HUDEP-2 (cell line): ENCODE data around the gene ADAMTSL2.

Experiments used
- DNase-seq, 76 experiments: peaks; one replicate each; lab custom pipeline; 2025; ENCODE audit not compliant: unreplicated experiment in 76 of 76; lab: John Stamatoyannopoulos, UW

The ADAMTSL2 gene

GRCh38 chr9:133499132-133499891 is 35.2 kb upstream of the ADAMTSL2 start:
- no peak for DNase-seq

GRCh38 chr9:133499892-133500270 is 34.6 kb upstream of the ADAMTSL2 start:
- no peak for DNase-seq

- DNase-seq = no peak
Measured at GRCh38 chr9:133502112-133502511, 32.4 kb upstream of the ADAMTSL2 start.

- DNase-seq = no peak
Measured at GRCh38 chr9:133505186-133505830, 29.2 kb upstream of the ADAMTSL2 start.

GRCh38 chr9:133505901-133506652 is 28.4 kb upstream of the ADAMTSL2 start:
- peak in 47 of 76 experiments; percentile 3 to 71 (median 42) for DNase-seq

GRCh38 chr9:133506653-133507038 is 27.9 kb upstream of the ADAMTSL2 start:
- peak in 1 of 76 experiments; percentile 19 for DNase-seq

GRCh38 chr9:133507246-133507965 is 27.1 kb upstream of the ADAMTSL2 start:
- DNase-seq = no peak

- no peak for DNase-seq
Measured at GRCh38 chr9:133508046-133508445, 26.5 kb upstream of the ADAMTSL2 start.

GRCh38 chr9:133509179-133510083 is 25.1 kb upstream of the ADAMTSL2 start:
- peak in 71 of 76 experiments; percentile 25 to 88 (median 77) for DNase-seq

GRCh38 chr9:133510926-133511505 is 23.5 kb upstream of the ADAMTSL2 start:
- no peak for DNase-seq

GRCh38 chr9:133511607-133512006 is 22.9 kb upstream of the ADAMTSL2 start:
- DNase-seq = no peak

- peak in 24 of 76 experiments; percentile 24 to 70 (median 52) for DNase-seq
Measured at GRCh38 chr9:133512253-133513213, 22.0 kb upstream of the ADAMTSL2 start.

GRCh38 chr9:133513214-133514100 is 21.0 kb upstream of the ADAMTSL2 start:
- peak in 67 of 76 experiments; percentile 11 to 72 (median 54) for DNase-seq

- peak in 47 of 76 experiments; percentile 16 to 61 (median 35) for DNase-seq
Measured at GRCh38 chr9:133514460-133515239, 19.9 kb upstream of the ADAMTSL2 start.

- no peak for DNase-seq
Measured at GRCh38 chr9:133515240-133515610, 19.3 kb upstream of the ADAMTSL2 start.

GRCh38 chr9:133515615-133516255 is 18.8 kb upstream of the ADAMTSL2 start:
- no peak for DNase-seq
